HL-60 (cell line): ENCODE measurements around the gene MGAT4B.

Experiments used
- DNase-seq, 2 experiments: peaks; one replicate each; pipeline ENCODE4 v3.0.0-alpha.2; 2010 to 2020; ENCODE audit warnings: low read depth in 1 of 2, low spot score in 1 of 2
- H3K27ac ChIP-seq: fragments of 250-450 bp; sonication (Bioruptor Pico); replicated peaks from 2 replicates; pipeline ENCODE4 v1.5.1; 2020; ENCODE audit warnings: mild to moderate bottlenecking, moderate library complexity
- H3K27me3 ChIP-seq: fragments of 250-450 bp; sonication (Bioruptor Pico); 2 replicates; pipeline ENCODE4 v1.5.1; 2021; ENCODE audit warnings: mild to moderate bottlenecking, moderate library complexity; ENCODE audit not compliant: insufficient read depth, poor library complexity, severe bottlenecking
- H3K4me3 ChIP-seq: replicated peaks from 2 replicates; pipeline ENCODE4 v1.5.1; 2011; ENCODE audit warnings: mild to moderate bottlenecking, control low read depth, low read length; ENCODE audit not compliant: insufficient read depth
- CTCF ChIP-seq: IDR thresholded peaks from one replicate; pipeline ENCODE4 v1.5.1; 2011; ENCODE audit warnings: low read length, control low read depth, inconsistent platforms; ENCODE audit not compliant: insufficient read depth
- GABPA ChIP-seq: IDR thresholded peaks from 2 replicates; pipeline ENCODE4 v1.6.1; 2012; ENCODE audit warnings: low read depth
- POLR2AphosphoS5 ChIP-seq: IDR thresholded peaks from 2 replicates; pipeline ENCODE4 v1.6.1; 2012; ENCODE audit warnings: low read depth
- REST ChIP-seq: IDR thresholded peaks from 2 replicates; pipeline ENCODE4 v1.6.1; 2012; ENCODE audit warnings: low read depth; ENCODE audit not compliant: insufficient replicate concordance
- SPI1 ChIP-seq: IDR thresholded peaks from 2 replicates; pipeline ENCODE4 v1.6.1; 2012; ENCODE audit warnings: low read depth, mild to moderate bottlenecking, borderline replicate concordance

MGAT4B gene

GRCh38 chr5:179820127-179820482 lies 13.4 kb upstream of the MGAT4B start:
- TF ChIP-seq POLR2AphosphoS5 (no peak), GABPA (no peak), SPI1 (no peak), CTCF (no peak), REST (no peak)
- peak overlapping the region; percentile 88 for H3K4me3 ChIP-seq
- H3K27ac ChIP-seq, result peak overlapping the region; percentile 89
- no peaks in the 10 kb centered on the region for H3K27me3 ChIP-seq
- no peak for DNase-seq

- no peak for TF ChIP-seq SPI1
- no peaks in the 10 kb centered on the region for H3K27me3 ChIP-seq
- peak overlapping the region; percentile 89 for H3K27ac ChIP-seq
- no peak overlapping the region for H3K4me3 ChIP-seq
- peak in 1 of 2 experiments; percentile 58 for DNase-seq
Measured at GRCh38 chr5:179819296-179820126, 12.8 kb upstream of the MGAT4B start.

GRCh38 chr5:179818746-179819295 lies 12.2 kb upstream of the MGAT4B start:
- peak overlapping the region; percentile 19 for H3K4me3 ChIP-seq
- peak; percentile 91 to 97 for DNase-seq
- no peaks in the 10 kb centered on the region for H3K27me3 ChIP-seq
- TF ChIP-seq SPI1 (no peak), GABPA (no peak), CTCF (no peak)
- H3K27ac ChIP-seq, result peak overlapping the region; percentile 89

GRCh38 chr5:179817890-179818745 lies 11.5 kb upstream of the MGAT4B start:
- peak overlapping the region; percentile 89 for H3K27ac ChIP-seq
- DNase-seq, result no peak
- H3K27me3 ChIP-seq, result no peaks in the 10 kb centered on the region
- H3K4me3 ChIP-seq, result peak overlapping the region; percentile 19
- TF ChIP-seq REST, result no peak
- no peak for TF ChIP-seq POLR2AphosphoS5
- no peak for TF ChIP-seq SPI1
- no peak for TF ChIP-seq CTCF
- no peak for TF ChIP-seq GABPA
